Mammary epithelial cell (primary cell): ENCODE data around the gene UGT1A7.
"Not testable (repeated sequence)": the region's sequence is repeated elsewhere in the genome, so short reads cannot be mapped to it uniquely, and the experiment has no call there.

Source experiments
- CTCF ChIP-seq, 2 donors: IDR thresholded peaks in 1 of 2; conservative IDR thresholded peaks in 1 of 2; 2 replicates each; pipeline ENCODE4 v1.5.1; 2011 to 2012; ENCODE audit warnings: inconsistent platforms in 2 of 2, low read length in 2 of 2, mild to moderate bottlenecking in 2 of 2, control low read depth in 1 of 2, low read depth in 1 of 2; ENCODE audit not compliant: insufficient read depth in 1 of 2; ENCODE audit errors: extremely low read depth in 1 of 2
- EZH2 ChIP-seq: IDR thresholded peaks from 2 replicates; pipeline ENCODE4 v1.6.1; 2012; ENCODE audit warnings: low read length, inconsistent platforms, borderline replicate concordance

GRCh38 chr2:233750689-233751088 is 69.0 kb downstream of the UGT1A7 start:
- TF ChIP-seq CTCF (conservative IDR thresholded peaks at IDR 0.05 in 1 of 2, IDR thresholded peaks at IDR 0.05 in 1 of 2; ENCODE audit: extremely low read depth in 1 of 2, insufficient read depth in 1 of 2, low read depth in 1 of 2, low read length in 2 of 2); EZH2: not testable (repeated sequence)
